A549 (cell line): Measurements from ENCODE around the gene EIF3B. TPM values are rescaled to one million over a fixed set of nuclear protein-coding genes. Genes with fewer than 3 reads are reported as not detected.
"Not testable (repeated sequence)": the region's sequence is repeated elsewhere in the genome, so short reads cannot be mapped to it uniquely, and the experiment has no call there.

ENCODE experiments used
- ATAC-seq, 2 experiments: fragments of 200-7000 bp in 1 of 2; fragments of >200 bp in 1 of 2; cut with Nextera tagmentation in 1 of 2; cut with Tn5 transposase in 1 of 2; 3 replicates each; pipeline versions ENCODE4 v1.8.0 to v1.9.1; 2018 to 2020; ENCODE audit warnings: mild to moderate bottlenecking in 1 of 2, moderate library complexity in 1 of 2
- CTCF ChIA-PET: fragments of 300-600 bp; sonication (Branson Sonifier 250); formaldehyde crosslinking; extraction: SDS; loops from one replicate; lab custom pipeline; 2021; ENCODE audit warnings: antibody characterized with exemption, inconsistent platforms; lab: Yijun Ruan, JAX
- POLR2A ChIA-PET: fragments of 350-600 bp; formaldehyde crosslinking; extraction: SDS; loops from one replicate; lab custom pipeline; 2021; ENCODE audit warnings: antibody characterized with exemption, inconsistent platforms; lab: Yijun Ruan, JAX
- DNase-seq, 2 experiments: peaks; one replicate each; pipeline versions ENCODE4 v3.0.0 to v3.0.0-alpha.2; 2011 to 2016; ENCODE audit warnings: low read depth in 1 of 2, low spot score in 1 of 2
- FAIRE-seq: peaks from 2 replicates; lab custom pipeline; 2011; peaks lifted over from hg19 to GRCh38; lab: Jason Lieb, UNC
- H3K27ac ChIP-seq, 2 experiments: fragments of >200 bp; sonication (Bioruptor Twin); formaldehyde crosslinking; 3 replicates each; pipeline ENCODE4 v1.5.1; 2016 to 2017
- H3K4me1 ChIP-seq: fragments of >200 bp; sonication (Bioruptor Twin); formaldehyde crosslinking; 3 replicates; pipeline ENCODE4 v1.6.1; 2016
- H3K4me2 ChIP-seq: fragments of >200 bp; sonication (Bioruptor Twin); formaldehyde crosslinking; 3 replicates; pipeline ENCODE4 v1.6.1; 2016
- H3K4me3 ChIP-seq: fragments of >200 bp; sonication (Bioruptor Twin); formaldehyde crosslinking; 3 replicates; pipeline ENCODE4 v1.5.1; 2016
- H3K9me3 ChIP-seq: fragments of >200 bp; sonication (Bioruptor Twin); formaldehyde crosslinking; 3 replicates; pipeline ENCODE4 v1.6.1; 2016
- CEBPB ChIP-seq, 2 experiments: fragments of >200 bp in 1 of 2; sonication (Bioruptor Twin) in 1 of 2; formaldehyde crosslinking in 1 of 2; IDR thresholded peaks; 2 replicates each; pipeline ENCODE4 v1.6.1; 2012 to 2016
- E2F6 ChIP-seq: IDR thresholded peaks from 2 replicates; pipeline ENCODE4 v1.6.1; 2012; ENCODE audit warnings: low read depth, borderline replicate concordance
- FOSL2 ChIP-seq, 2 experiments: fragments of 450-650 bp in 1 of 2; fragments of >200 bp in 1 of 2; sonication (Bioruptor Twin) in 1 of 2; formaldehyde crosslinking; IDR thresholded peaks; 2 replicates each; pipeline versions ENCODE4 v1.5.0 to v1.6.1; 2016 to 2020; ENCODE audit warnings: mild to moderate bottlenecking in 1 of 2, moderate library complexity in 1 of 2
- FOXS1 ChIP-seq: fragments of 250-450 bp; sonication (Bioruptor Pico); IDR thresholded peaks from 2 replicates; pipeline ENCODE4 v1.5.0; 2020; ENCODE audit warnings: mild to moderate bottlenecking, moderate library complexity
- HEYL ChIP-seq: fragments of 250-450 bp; sonication (Bioruptor Pico); IDR thresholded peaks from 2 replicates; pipeline ENCODE4 v1.8.0; 2021; ENCODE audit warnings: mild to moderate bottlenecking, moderate library complexity
- HOXA7 ChIP-seq: fragments of 250-450 bp; sonication (Bioruptor Pico); IDR thresholded peaks from 2 replicates; pipeline ENCODE4 v1.5.0; 2020; ENCODE audit warnings: mild to moderate bottlenecking, moderate library complexity
- HOXB5 ChIP-seq: fragments of 250-450 bp; sonication (Bioruptor Pico); IDR thresholded peaks from 2 replicates; pipeline ENCODE4 v1.5.0; 2020; ENCODE audit warnings: mild to moderate bottlenecking, moderate library complexity
- RARB ChIP-seq: fragments of 250-450 bp; sonication (Bioruptor Pico); IDR thresholded peaks from 2 replicates; pipeline ENCODE4 v1.8.0; 2021; ENCODE audit warnings: mild to moderate bottlenecking, moderate library complexity
- RNF2 ChIP-seq: fragments of 200-600 bp; sonication (generic); IDR thresholded peaks from 2 replicates; pipeline ENCODE4 v1.6.1; 2016; ENCODE audit warnings: low read depth, mild to moderate bottlenecking, antibody characterized with exemption, moderate library complexity, borderline replicate concordance
- WGBS: methylation state at CpG from one replicate; pipeline ENCODE4 v1.1.6; 2017; ENCODE audit errors: missing lambda C conversion rate; 5-methylcytosine and 5-hydroxymethylcytosine counted together
- polyA plus RNA-seq, 4 experiments: library from polyadenylated mRNA; depleted of rRNA in 3 of 4; stranded (reverse); fragments of >200 nt; fragmentation: RNase III in 1 of 4; extraction: RNeasy Plus Mini Kit Qiagen cat#74134 plus additional on column Dnase treatment in 1 of 4; gene quantifications; 2 replicates in 3 of 4; 3 replicates in 1 of 4; pipeline ENCODE4 v1.2.3, GENCODE V29; 2011 to 2017

Gene EIF3B
- polyA plus RNA-seq, 2 of the 4 experiments (the other 2 are of a cell fraction), result 207 to 219 TPM

- Histone ChIP-seq H3K27ac (no peak overlapping the region), H3K4me2 (no peak overlapping the region), H3K4me3 (no peak overlapping the region), H3K9me3 (no peaks in the 10 kb centered on the region), H3K4me1 (no peaks in the 10 kb centered on the region)
- CTCF ChIA-PET, result interaction anchor here (1.1 to 1.9 kb wide), 4 partner anchors 9 to 17 kb away, joined by 3 to 10 read pairs (median 4); no protein-coding TSS in a partner anchor
- DNase-seq (no peak), ATAC-seq (peak in 1 of 2 experiments; percentile 8; a peak in 1 of 6 replicates), FAIRE-seq (no peak)
- no peak for TF ChIP-seq E2F6
- TF ChIP-seq HOXA7 (CRISPR knock-in tag), result no peak
- no peak for TF ChIP-seq RNF2
- 94% methylated on average over 22 of the region's 27 CpGs for WGBS
- POLR2A ChIA-PET, result interaction anchor here (0.6 kb wide), 1 partner anchor 27 kb away, joined by 5 read pairs; the partner anchor contains the start of gene CHST12
These were observed 21.9 kb downstream of the EIF3B start for GRCh38 chr7:2376351-2377154.

- H3K27ac ChIP-seq, H3K4me1 ChIP-seq, DNase-seq, H3K4me2 ChIP-seq, FAIRE-seq, H3K9me3 ChIP-seq, H3K4me3 ChIP-seq, POLR2A ChIA-PET, ATAC-seq: not testable (repeated sequence)
- 89% methylated on average over 17 of the region's 18 CpGs for WGBS
- CTCF ChIA-PET, result interaction anchor here (1.9 kb wide), 1 partner anchor 13 kb away, joined by 10 read pairs; no protein-coding TSS in a partner anchor
These were observed 22.9 kb downstream of the EIF3B start for GRCh38 chr7:2377492-2377891.

- H3K27ac ChIP-seq, POLR2A ChIA-PET, ATAC-seq, DNase-seq, H3K4me2 ChIP-seq, H3K4me3 ChIP-seq, H3K9me3 ChIP-seq, FAIRE-seq, CTCF ChIA-PET, H3K4me1 ChIP-seq: not testable (repeated sequence)
- WGBS, result 95% methylated on average over 17 of the region's 18 CpGs
These were observed 23.5 kb downstream of the EIF3B start for GRCh38 chr7:2378125-2378524.

- Histone ChIP-seq H3K4me2 (no peak overlapping the region), H3K27ac (no peak overlapping the region), H3K4me3 (no peak overlapping the region), H3K9me3 (no peaks in the 10 kb centered on the region), H3K4me1 (no peaks in the 10 kb centered on the region)
- ChIA-PET POLR2A (no interaction called here), CTCF (interaction anchor here (1.0 to 1.3 kb wide), 2 partner anchors 15 to 19 kb away, joined by 3 read pairs; no protein-coding TSS in a partner anchor)
- 93% methylated on average over 20 of the region's 20 CpGs for WGBS
- FAIRE-seq (no peak), DNase-seq (no peak), ATAC-seq (no peak)
- TF ChIP-seq RARB (CRISPR knock-in tag) (no peak), HEYL (CRISPR knock-in tag) (no peak)
These were observed 24.5 kb downstream of the EIF3B start for GRCh38 chr7:2379161-2379560.

- POLR2A ChIA-PET, result no interaction called here
- Histone ChIP-seq H3K27ac (no peak overlapping the region), H3K9me3 (no peaks in the 10 kb centered on the region), H3K4me2 (no peak overlapping the region), H3K4me1 (no peaks in the 10 kb centered on the region), H3K4me3 (no peak overlapping the region)
- TF ChIP-seq HOXB5 (CRISPR knock-in tag) (no peak), FOXS1 (CRISPR knock-in tag) (no peak), CEBPB (IDR thresholded peaks at IDR 0.05) (peak in 1 of 2 experiments; percentile 42; a peak in 1 of 4 replicates)
- ATAC-seq, result no peak
- FAIRE-seq, result no peak
- CTCF ChIA-PET, result interaction anchor here (1.0 to 1.3 kb wide), 2 partner anchors 16 to 18 kb away, joined by 3 read pairs; no protein-coding TSS in a partner anchor
- no peak for DNase-seq
- 95% methylated on average over 28 of the region's 34 CpGs for WGBS
These were observed 25.3 kb downstream of the EIF3B start for GRCh38 chr7:2379821-2380450.

GRCh38 chr7:2380461-2380860 is 25.8 kb downstream of the EIF3B start:
- ATAC-seq (no peak), FAIRE-seq (no peak), DNase-seq (no peak)
- Histone ChIP-seq H3K4me3 (no peak overlapping the region), H3K4me2 (no peak overlapping the region), H3K27ac (no peak overlapping the region), H3K9me3 (no peaks in the 10 kb centered on the region), H3K4me1 (no peaks in the 10 kb centered on the region)
- TF ChIP-seq FOSL2 (IDR thresholded peaks at IDR 0.05), result no peak
- no peak for TF ChIP-seq FOSL2 (CRISPR knock-in tag; IDR thresholded peaks at IDR 0.05)
- ChIA-PET CTCF (no interaction called here), POLR2A (no interaction called here)
- WGBS, result 94% methylated on average over 23 of the region's 23 CpGs
